Transverse colon (tissue), 4 donors: Measurements from ENCODE around the gene CAMTA1.

ENCODE experiments used
- CTCF ChIP-seq, 5 experiments: fragments of 200-600 bp in 3 of 5; fragments of 450-650 bp in 2 of 5; sonication (generic) in 3 of 5; IDR thresholded peaks; 1 replicate in 2 of 5; 2 replicates in 3 of 5; pipeline ENCODE4 v1.5.1; 2016 to 2017; ENCODE audit warnings: antibody characterized with exemption in 5 of 5, inconsistent platforms in 3 of 5, mild to moderate bottlenecking in 2 of 5, moderate library complexity in 1 of 5
- EP300 ChIP-seq: sonication (generic); formaldehyde crosslinking; IDR thresholded peaks from one replicate; pipeline ENCODE4 v1.6.1; 2017; ENCODE audit warnings: antibody characterized with exemption, low read depth
- POLR2A ChIP-seq: fragments of 450-650 bp; IDR thresholded peaks from one replicate; pipeline ENCODE4 v1.6.1; 2016; ENCODE audit warnings: antibody characterized with exemption, mild to moderate bottlenecking, moderate library complexity
- POLR2AphosphoS5 ChIP-seq, 3 donors: sonication (generic); formaldehyde crosslinking; IDR thresholded peaks; one replicate each; pipeline ENCODE4 v1.6.1; 2016; ENCODE audit warnings: antibody characterized with exemption in 3 of 3

DNA sequence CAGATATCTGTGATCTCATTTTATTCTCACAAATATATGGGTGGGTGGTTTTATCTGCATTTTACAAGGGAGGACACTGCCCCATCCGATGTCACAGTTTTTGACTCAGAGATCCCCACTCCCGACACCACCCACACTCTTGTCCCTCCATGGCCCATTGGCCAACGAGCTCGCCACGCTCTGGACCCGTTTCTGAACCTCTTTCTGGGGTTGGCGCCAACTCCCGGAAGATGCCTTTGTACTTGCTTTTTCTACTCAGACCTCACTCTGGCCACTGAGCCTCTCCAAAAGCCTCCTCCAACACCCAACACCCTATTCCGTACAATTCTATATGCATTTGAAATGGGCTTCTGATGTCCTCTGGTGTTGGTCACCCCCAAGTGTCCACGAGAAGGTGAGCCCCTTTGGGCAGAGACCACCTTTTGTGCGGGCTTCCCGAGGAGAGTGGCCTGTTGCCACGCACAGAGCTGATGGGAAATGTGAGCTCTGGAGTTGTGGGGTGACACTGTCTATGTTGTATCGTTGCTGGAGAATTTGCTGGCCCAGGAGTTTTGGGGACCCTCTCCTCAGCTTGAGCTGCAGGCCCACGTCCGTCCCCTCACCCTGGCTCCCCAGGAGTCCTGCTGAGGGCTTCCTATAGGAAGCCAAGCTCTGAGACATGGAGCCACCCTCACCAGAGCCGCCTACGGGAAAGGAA, 618.9 kb downstream of the CAMTA1 start:
- no peak for TF ChIP-seq POLR2AphosphoS5 (IDR thresholded peaks at IDR 0.05)
- no peak for TF ChIP-seq CTCF (IDR thresholded peaks at IDR 0.05)
- no peak for TF ChIP-seq EP300
- TF ChIP-seq POLR2A = no peak
